ENCODE results near the gene IGF2BP3.

GRCh38 chr7:23475576-23475839 is 5.2 kb upstream of the IGF2BP3 start:
- no peak for TF ChIP-seq POLR2A (IDR thresholded peaks at IDR 0.05)
- TF ChIP-seq CTCF (IDR thresholded peaks at IDR 0.05): no peak
